DND-41 (cell line): Measurements from ENCODE around the gene KMT5C.

Source experiments
- ATAC-seq: fragments of 200-7000 bp; cut with Tn5 transposase; 3 replicates; pipeline ENCODE4 v1.9.1; 2021; ENCODE audit warnings: low read depth; ENCODE audit not compliant: insufficient read depth
- DNase-seq: peaks from one replicate; pipeline ENCODE4 v3.0.0-alpha.2; 2020
- H2AFZ ChIP-seq: 2 replicates; pipeline ENCODE4 v1.6.0; 2012; ENCODE audit warnings: low read depth, low read length
- H3K27ac ChIP-seq: 2 replicates; pipeline ENCODE4 v1.5.1; 2012; ENCODE audit warnings: low read length, inconsistent platforms
- H3K27me3 ChIP-seq: fragments of 200-600 bp; sonication (generic); 2 replicates; pipeline ENCODE4 v1.6.0; 2012; ENCODE audit warnings: low read length, mild to moderate bottlenecking, inconsistent platforms; ENCODE audit not compliant: insufficient read depth, poor library complexity
- H3K36me3 ChIP-seq: 2 replicates; pipeline ENCODE4 v1.5.1; 2012; ENCODE audit warnings: low read length, inconsistent platforms; ENCODE audit not compliant: insufficient read depth
- H3K4me1 ChIP-seq: 2 replicates; pipeline ENCODE4 v1.5.1; 2012; ENCODE audit warnings: mild to moderate bottlenecking, low read length; ENCODE audit not compliant: insufficient read depth
- H3K4me2 ChIP-seq: 2 replicates; pipeline ENCODE4 v1.6.0; 2012; ENCODE audit warnings: mild to moderate bottlenecking, moderate library complexity, low read length, inconsistent platforms; ENCODE audit not compliant: insufficient read depth
- H3K4me3 ChIP-seq, 2 experiments: fragments of 200-600 bp in 1 of 2; shearing (Covaris generic) in 1 of 2; 2 replicates each; pipeline ENCODE4 v1.5.1; 2012 to 2016; ENCODE audit warnings: inconsistent platforms in 2 of 2, low read length in 2 of 2, mild to moderate bottlenecking in 2 of 2, low read depth in 1 of 2, moderate library complexity in 1 of 2
- H3K79me2 ChIP-seq: 2 replicates; pipeline ENCODE4 v1.6.0; 2012; ENCODE audit warnings: low read length, inconsistent platforms; ENCODE audit not compliant: insufficient read depth
- H3K9ac ChIP-seq: 2 replicates; pipeline ENCODE4 v1.6.0; 2012; ENCODE audit warnings: low read depth, mild to moderate bottlenecking, inconsistent platforms, low read length, moderate library complexity
- H3K9me3 ChIP-seq: 2 replicates; pipeline ENCODE4 v1.5.1; 2012; ENCODE audit warnings: low read length, moderate library complexity, mild to moderate bottlenecking, inconsistent platforms; ENCODE audit not compliant: insufficient read depth, severe bottlenecking
- H4K20me1 ChIP-seq: 2 replicates; pipeline ENCODE4 v1.6.0; 2012; ENCODE audit warnings: low read length; ENCODE audit not compliant: insufficient read depth
- EZH2 ChIP-seq: IDR thresholded peaks from 3 replicates; pipeline ENCODE4 v1.6.1; 2012; ENCODE audit warnings: borderline replicate concordance, low read depth, mild to moderate bottlenecking, moderate library complexity, low read length, inconsistent platforms; ENCODE audit not compliant: severe bottlenecking
- TF ChIP-seq, protein P1 (sequence below): IDR thresholded peaks from 2 replicates; pipeline ENCODE4 v1.5.1; 2012; ENCODE audit warnings: borderline replicate concordance, low read length, moderate library complexity, mild to moderate bottlenecking; ENCODE audit not compliant: poor library complexity, severe bottlenecking; ENCODE audit errors: extremely low read depth

KMT5C gene

DNA sequence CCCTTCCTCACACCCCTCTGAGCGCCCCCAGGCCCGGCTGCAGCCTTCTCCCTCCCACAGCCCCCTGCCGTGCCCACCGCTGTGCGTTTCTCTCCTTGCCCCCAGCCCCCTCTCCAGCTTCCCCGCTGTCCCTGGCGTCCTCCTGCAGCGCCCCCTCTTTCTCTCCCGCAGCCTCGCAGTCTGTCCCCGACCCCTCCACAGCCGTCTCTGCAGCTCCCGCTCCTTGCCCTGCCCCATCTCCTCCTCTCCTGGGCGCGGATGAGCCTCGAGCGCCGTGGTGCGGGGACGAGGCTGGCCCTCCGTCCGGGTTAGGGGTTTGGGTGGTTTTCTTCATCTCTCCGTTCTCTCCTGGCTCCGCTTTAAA, 1.1 kb downstream of the KMT5C start:
- 0 out of 3 replicates have a peak, but pooled peaks have one; percentile 4 for ATAC-seq
- peak; percentile 63 for DNase-seq
- peak overlapping the region; percentile 91 for H3K4me2 ChIP-seq
- peaks cover 34% of the 10 kb centered on the region for H3K4me1 ChIP-seq
- H3K79me2 ChIP-seq: peaks cover 30% of the 10 kb centered on the region
- H2AFZ ChIP-seq: peak overlapping the region; percentile 62; the same call in 1 of the 2 replicates
- peak overlapping the region; percentile 84 to 92 for H3K4me3 ChIP-seq
- no peaks in the 10 kb centered on the region for H3K9me3 ChIP-seq
- no peaks in the 10 kb centered on the region for H3K27me3 ChIP-seq
- peak overlapping the region; percentile 89 for H3K27ac ChIP-seq
- peaks cover 42% of the 10 kb centered on the region for H3K36me3 ChIP-seq
- TF ChIP-seq EZH2: no peak
- TF ChIP-seq, protein P1, sequence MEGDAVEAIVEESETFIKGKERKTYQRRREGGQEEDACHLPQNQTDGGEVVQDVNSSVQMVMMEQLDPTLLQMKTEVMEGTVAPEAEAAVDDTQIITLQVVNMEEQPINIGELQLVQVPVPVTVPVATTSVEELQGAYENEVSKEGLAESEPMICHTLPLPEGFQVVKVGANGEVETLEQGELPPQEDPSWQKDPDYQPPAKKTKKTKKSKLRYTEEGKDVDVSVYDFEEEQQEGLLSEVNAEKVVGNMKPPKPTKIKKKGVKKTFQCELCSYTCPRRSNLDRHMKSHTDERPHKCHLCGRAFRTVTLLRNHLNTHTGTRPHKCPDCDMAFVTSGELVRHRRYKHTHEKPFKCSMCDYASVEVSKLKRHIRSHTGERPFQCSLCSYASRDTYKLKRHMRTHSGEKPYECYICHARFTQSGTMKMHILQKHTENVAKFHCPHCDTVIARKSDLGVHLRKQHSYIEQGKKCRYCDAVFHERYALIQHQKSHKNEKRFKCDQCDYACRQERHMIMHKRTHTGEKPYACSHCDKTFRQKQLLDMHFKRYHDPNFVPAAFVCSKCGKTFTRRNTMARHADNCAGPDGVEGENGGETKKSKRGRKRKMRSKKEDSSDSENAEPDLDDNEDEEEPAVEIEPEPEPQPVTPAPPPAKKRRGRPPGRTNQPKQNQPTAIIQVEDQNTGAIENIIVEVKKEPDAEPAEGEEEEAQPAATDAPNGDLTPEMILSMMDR: peak; percentile 61
- H3K9ac ChIP-seq: peak overlapping the region; percentile 93
- H4K20me1 ChIP-seq: peaks cover 38% of the 10 kb centered on the region

DNA sequence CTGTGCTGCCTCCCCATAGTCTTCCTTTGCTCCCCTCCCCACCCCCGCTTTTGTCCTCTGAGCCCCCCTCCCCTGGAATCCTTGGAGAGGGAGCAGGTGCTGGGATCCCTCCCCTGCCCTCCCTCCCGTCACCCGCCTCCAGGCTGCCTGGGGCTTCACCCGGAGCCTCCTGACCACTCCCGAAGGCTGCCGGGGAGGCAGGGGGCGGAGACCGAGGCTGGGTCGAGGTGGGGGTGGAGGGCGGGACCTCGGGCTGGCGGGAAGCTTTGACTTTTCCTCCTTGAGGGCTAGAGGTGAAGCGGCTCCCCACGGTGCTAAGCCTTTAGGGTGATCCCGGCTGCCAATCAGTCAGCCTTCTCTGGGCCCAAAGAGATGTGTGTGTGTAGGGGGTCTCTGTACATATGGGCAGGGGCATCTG, 1.5 kb downstream of the KMT5C start:
- Histone ChIP-seq H3K4me2 (peak overlapping the region; percentile 91), H3K9ac (peak overlapping the region; percentile 93), H3K27ac (peak overlapping the region; percentile 89), H3K36me3 (peaks cover 46% of the 10 kb centered on the region), H4K20me1 (peaks cover 39% of the 10 kb centered on the region), H3K9me3 (no peaks in the 10 kb centered on the region), H3K79me2 (peaks cover 30% of the 10 kb centered on the region), H3K27me3 (no peaks in the 10 kb centered on the region), H3K4me3 (peak overlapping the region; percentile 84 to 92; a peak in 3 of 4 replicates), H3K4me1 (peaks cover 34% of the 10 kb centered on the region), H2AFZ (peak overlapping the region; percentile 62; the same call in 1 of the 2 replicates)
- DNase-seq (peak; percentile 84), ATAC-seq (peak; percentile 22)
- TF ChIP-seq, protein P1: no peak
- TF ChIP-seq EZH2: no peak

DNA sequence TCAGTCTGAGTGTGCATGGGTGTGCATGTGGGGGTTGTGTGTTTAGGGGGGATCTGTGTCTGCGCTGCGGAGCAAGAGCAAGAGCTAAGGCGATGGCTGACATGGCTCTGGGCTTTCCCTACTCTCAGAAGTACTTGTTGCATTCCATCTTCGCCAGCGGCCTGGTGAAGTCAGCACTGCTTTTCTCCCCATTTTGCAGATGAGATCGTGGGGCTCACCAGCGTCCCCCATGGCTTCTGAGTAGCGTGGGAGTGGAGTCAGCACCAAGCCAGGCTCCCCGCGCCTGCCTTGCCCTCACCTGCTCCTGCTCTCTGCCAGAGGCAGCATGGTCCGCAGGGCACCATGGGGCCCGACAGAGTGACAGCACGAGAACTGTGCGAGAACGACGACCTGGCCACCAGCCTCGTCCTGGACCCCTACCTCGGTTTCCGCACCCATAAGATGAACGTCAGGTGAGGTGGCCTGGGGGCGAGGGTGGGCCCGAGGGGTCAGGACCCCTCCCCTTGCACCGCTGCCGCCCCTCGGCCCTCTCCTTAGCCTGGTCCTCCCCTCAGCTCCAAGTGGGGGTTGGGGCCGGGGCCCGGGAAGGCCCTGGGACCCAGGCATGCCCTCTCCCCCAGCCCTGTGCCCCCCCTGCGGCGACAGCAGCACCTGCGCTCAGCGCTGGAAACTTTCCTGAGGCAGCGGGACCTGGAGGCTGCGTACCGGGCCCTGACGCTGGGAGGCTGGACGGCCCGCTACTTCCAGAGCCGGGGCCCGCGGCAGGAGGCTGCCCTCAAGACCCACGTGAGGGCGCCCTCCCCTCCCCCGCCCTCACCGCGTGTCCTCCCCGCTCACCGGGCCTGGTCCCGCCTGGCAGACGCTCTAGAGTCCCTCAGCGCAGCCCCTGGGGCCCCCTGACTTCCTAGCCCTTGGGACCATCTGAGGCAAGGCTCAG, 2.2 kb downstream of the KMT5C start:
- H3K27ac ChIP-seq: peak overlapping the region; percentile 76

More for the DNA sequence above, 2.2 kb downstream of the KMT5C start:
- H2AFZ ChIP-seq: no peak overlapping the region; the same call in 1 of the 2 replicates
- peaks cover 30% of the 10 kb centered on the region for H3K79me2 ChIP-seq
- ATAC-seq (no peak), DNase-seq (no peak)
- H3K4me1 ChIP-seq: peaks cover 34% of the 10 kb centered on the region
- H3K27me3 ChIP-seq: no peaks in the 10 kb centered on the region
- H3K9ac ChIP-seq: peak overlapping the region; percentile 93
- TF ChIP-seq, protein P1: no peak
- H3K4me3 ChIP-seq: peak overlapping the region in 1 of 2 experiments; percentile 92; a peak in 3 of 4 replicates
- peaks cover 52% of the 10 kb centered on the region for H3K36me3 ChIP-seq
- H3K4me2 ChIP-seq: peak overlapping the region; percentile 91
- H4K20me1 ChIP-seq: peaks cover 42% of the 10 kb centered on the region
- no peaks in the 10 kb centered on the region for H3K9me3 ChIP-seq
